LHCN-M2 (cell line): Measurements from ENCODE around the gene LRRFIP1. TPM values are rescaled to one million over a fixed set of nuclear protein-coding genes. Genes with fewer than 3 reads are reported as not detected.
A peak's percentile ranks its signal among the peaks of the same experiment; 100 is the strongest.
"Not testable (repeated sequence)": the region's sequence is repeated elsewhere in the genome, so short reads cannot be mapped to it uniquely, and the experiment has no call there.

ENCODE experiments used
- DNase-seq: peaks from one replicate; pipeline ENCODE4 v3.0.0-alpha.2; 2012; ENCODE audit warnings: low read depth
- total RNA-seq: library from RNA; depleted of rRNA; stranded (reverse); fragments of >200 nt; gene quantifications from 2 replicates; pipeline ENCODE4 v1.2.3, GENCODE V29; 2014

LRRFIP1 gene
- total RNA-seq, 1 experiment from 2014 or later: 60.7 TPM

- no peak for DNase-seq
Measured at GRCh38 chr2:237661799-237662328, 34.5 kb downstream of the LRRFIP1 start.

DNA sequence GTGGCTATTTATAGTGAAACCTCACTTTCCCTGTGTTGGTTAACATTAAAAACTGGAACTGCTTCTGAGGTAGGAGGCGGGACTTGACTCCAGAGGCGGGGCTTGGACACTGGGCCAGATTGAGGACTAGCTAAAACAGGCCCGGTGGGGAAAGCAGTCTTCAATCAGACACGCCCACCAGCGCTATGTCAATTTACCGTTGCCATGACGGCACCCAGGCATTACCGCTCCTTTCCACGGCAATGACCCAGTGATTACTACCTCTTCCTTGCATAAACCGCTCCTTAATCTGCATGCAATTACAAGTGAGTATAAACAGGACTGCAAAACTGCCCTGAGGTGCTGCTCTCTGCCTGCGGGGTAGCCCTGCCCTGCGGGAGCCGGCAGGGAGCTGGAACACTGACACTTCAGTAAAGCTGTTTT lies 35.3 kb downstream of the LRRFIP1 start:
- DNase-seq: peak; percentile 44

GRCh38 chr2:237663517-237664110 lies 36.2 kb downstream of the LRRFIP1 start:
- DNase-seq: no peak

- DNase-seq: no peak
Measured at GRCh38 chr2:237664151-237664550, 36.8 kb downstream of the LRRFIP1 start.

DNA sequence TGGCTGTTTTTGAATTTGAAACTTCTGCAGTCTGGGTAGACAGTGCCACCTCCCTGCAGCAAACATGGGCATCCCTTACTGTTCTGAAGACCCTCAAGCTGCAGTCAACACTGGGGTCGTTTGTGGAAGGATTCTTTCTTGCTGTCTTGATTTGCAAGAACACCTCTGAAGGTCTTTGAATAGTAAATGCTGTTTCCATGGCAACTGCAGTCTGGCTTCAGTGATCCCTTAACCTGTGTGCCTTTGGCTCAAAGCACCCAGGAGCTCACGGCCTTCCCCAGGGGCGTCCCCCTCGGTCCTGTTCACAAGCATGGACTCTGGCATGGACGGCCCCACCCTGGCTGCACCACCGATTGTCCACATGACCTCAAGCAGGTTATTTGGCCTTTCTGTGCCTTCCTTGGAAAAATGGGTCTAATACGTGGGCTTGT lies 38.3 kb downstream of the LRRFIP1 start:
- no peak for DNase-seq

DNA sequence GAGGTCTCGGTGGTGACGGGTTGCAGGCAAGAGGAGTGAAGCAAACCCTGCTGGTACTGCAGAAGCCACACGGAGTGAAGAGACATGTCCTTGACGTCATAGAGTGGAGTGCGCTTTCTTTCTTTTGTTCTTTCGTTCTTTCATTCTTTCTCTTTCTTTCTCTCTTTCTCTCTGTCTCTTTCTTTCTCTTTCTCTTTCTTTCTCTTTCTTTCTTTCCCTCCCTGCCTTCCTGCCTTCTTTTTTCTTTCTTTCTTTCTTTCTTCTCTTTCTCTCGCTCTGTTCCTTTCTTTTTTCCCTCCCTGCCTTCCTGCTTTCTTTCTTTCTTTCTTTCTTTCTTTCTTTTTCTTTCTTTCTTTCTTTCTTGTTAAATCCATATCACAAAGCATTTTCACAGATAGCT lies 39.2 kb downstream of the LRRFIP1 start:
- no peak for DNase-seq

GRCh38 chr2:237667050-237667576 lies 39.7 kb downstream of the LRRFIP1 start:
- not testable (repeated sequence) for DNase-seq

DNA sequence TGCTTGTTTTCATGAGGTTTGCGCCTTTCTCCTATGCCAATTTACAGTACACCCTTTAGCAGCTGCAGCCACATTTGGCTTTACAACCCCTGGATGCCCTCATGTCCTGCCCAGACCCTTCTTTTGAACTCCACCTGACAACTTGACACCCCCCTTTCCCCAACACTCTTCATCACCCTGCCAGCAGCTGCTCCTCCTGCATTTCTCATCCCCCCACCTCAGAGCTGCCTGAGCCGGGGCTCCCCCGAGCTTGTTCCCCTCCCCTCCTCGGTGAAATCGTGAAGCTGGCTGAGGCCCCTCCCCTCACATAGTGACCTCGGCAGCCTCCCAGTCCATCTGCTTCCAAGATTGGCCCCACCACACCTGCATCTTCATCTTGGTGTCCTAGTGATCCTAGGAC lies 40.5 kb downstream of the LRRFIP1 start:
- DNase-seq: no peak

DNA sequence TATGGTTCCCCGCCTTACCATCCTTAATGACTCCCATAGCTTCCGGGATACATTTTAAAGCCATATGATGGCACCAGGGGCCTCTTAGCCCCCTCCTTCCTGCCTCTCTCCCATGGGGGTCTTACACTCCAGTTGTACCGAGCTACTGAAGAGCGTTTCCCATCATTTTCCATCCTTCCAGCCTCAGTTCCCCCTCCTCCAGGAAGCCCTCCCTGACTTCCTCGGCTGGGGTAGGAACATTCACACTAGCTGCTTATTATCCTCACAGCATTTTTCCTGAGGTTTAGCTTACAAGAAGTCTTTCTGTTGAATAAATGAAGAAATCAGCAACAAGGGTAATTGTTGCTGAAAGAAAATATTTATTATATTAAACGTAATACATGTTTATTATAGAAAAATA lies 41.1 kb downstream of the LRRFIP1 start:
- DNase-seq: no peak

DNA sequence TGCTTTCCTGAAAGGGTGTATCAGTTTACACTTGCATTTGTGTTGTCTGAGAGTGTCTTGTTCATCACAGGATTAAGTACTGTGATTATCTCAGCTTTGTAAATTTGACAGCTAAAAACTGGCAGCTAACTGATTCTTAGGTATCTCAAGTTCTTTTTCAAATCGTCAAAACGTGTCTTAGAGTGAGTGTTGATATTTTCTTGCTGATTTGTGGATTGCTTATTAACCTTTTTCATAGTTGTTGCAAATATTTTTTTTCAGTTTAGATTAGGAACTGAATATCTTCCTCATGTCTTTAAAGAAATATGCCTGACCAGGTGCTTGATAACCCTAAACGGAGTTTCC lies 41.9 kb downstream of the LRRFIP1 start:
- DNase-seq: no peak

- DNase-seq: peak; percentile 99
Measured at GRCh38 chr2:237669628-237670392, 42.4 kb downstream of the LRRFIP1 start.

- no peak for DNase-seq
Measured at GRCh38 chr2:237670641-237671040, 43.3 kb downstream of the LRRFIP1 start.

GRCh38 chr2:237671466-237672138 lies 44.2 kb downstream of the LRRFIP1 start:
- no peak for DNase-seq

DNA sequence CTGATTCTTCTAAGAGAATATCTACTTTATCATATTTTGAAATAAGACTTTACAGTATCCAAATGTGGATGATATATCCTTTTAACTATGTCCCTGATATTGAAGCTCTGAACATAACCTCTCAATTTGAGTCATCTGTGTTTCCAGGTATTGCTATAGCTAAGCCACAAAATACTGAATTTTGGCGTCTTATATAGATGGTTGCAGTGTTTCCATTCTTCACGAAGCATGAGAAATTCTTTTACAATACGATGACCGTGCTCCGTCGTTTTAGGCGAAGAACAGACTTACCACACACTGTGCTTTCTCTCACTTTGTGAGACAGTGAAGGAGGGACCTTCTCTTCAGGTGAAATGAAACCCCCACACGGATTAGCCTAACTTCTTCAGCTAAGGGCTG lies 45.3 kb downstream of the LRRFIP1 start:
- no peak for DNase-seq

DNA sequence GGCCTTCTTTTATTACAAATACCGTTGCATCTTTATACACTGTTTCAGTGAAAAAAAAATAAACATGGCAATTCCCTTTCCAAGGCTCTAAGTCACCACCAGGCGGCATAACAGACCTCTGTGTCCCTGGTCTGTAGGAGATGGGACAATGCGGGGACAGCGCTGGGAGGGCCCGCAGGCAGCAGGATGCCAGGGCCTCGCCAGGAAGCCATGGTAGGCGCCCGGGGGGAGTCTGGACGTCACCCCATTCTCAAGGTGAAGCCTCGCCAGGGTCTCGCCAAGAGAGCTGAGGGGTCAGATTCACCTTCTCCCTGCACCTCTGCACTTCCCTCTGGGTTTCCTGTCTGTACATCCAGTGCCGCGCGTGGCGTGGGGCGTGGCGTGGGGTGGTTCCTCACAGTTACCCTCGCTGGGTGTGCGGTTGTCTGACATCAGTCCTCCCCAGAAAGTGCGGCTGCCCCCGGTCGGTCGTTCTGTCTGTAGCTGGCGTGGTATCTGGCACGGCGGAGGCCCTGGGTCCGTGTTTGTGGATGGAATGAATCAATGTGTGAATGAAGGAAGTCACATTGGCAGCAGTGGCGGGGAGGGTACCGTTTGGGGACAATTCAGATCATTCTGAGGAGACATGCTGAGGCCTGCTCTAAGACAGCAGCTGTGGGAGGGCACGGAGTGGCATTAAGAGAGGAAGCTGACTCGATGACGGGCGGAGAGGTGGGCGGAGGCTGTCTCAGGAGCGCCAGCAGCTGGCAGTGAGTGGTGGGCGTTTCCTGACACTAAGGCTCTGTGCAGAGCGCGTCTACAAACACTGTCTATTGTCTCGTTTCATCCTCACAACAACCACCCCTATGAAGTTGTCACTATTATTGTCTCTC lies 46.0 kb downstream of the LRRFIP1 start:
- peak; percentile 80 for DNase-seq

DNA sequence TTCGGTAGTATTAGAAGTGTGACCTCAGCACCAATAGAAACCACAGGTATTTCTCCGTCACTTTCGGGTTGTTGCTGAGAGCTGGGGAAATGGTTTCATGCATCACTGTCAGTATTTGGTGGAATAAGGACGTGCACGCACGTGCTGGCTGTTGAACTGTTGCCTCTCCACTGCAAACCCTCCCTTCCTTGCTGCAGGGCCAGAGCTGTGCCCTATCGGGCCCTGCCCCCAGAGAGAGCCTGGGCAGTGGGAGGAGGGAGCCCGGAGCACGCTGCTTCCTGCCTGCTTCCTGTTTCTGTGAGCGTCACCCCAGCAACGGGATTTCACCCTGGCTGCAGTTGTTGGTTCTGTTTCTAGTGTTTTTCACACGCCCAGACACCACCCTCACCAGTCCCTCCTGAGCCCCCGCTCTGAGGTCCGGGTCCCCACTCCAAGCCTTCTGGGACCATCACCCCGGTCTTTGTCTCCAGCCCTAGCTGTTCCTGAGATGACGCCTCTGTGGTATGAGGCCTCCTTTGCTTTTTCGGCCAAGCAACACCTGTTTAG lies 47.4 kb downstream of the LRRFIP1 start:
- peak; percentile 81 for DNase-seq

DNA sequence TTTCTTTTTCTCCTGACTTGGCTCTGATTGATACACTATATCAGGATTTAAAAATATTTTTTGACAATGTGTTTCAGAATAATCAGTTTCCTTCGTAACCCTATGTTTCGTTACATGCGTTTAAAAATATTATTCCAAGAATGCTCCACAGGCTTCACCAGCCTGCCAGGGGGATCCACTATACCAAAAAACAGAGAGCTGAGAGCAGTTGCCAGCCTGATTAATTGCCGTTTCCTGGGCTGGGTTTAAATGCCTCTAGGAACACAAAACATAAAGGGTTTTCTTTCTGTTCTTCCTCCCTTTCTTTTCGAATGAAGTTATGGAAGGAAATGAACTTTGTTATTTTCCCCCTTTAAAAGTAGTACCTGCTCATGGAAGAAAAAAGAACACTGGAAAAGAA lies 47.9 kb downstream of the LRRFIP1 start:
- no peak for DNase-seq

- DNase-seq: no peak
Measured at GRCh38 chr2:237680702-237681478, 53.5 kb downstream of the LRRFIP1 start.

DNA sequence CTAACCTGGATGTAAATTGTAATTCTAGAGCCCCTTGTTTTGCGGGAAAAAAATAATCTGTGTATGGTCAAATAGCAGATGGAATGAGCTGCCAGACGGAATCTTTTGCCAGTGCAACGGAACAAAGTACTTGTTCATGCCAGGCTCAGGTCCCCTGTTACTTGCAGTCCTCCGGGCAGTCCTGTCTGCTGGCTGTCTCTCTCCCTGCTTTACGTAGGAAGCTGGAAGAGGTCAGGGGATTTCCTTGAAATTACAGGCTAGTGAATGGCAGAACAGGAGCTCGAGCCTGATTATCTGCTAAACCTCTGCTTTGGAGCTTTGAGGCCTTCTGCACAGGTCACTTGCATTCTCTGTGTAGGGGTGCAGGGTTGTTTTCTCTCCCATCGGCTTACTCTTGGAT lies 54.8 kb downstream of the LRRFIP1 start:
- no peak for DNase-seq
